Activated effector memory CD4-positive, alpha-beta T cell treated with anti-CD3 and anti-CD28 coated beads, Interleukin-2, amount 50 U/mL, for 16 hours (primary cell): ENCODE measurements around the gene TTC39B.

ENCODE experiments used
- DNase-seq: peaks from one replicate; pipeline ENCODE4 v3.0.0-alpha.2; 2020

TTC39B gene

GRCh38 chr9:15115702-15116101 is 191.3 kb downstream of the TTC39B start:
- no peak for DNase-seq

DNA sequence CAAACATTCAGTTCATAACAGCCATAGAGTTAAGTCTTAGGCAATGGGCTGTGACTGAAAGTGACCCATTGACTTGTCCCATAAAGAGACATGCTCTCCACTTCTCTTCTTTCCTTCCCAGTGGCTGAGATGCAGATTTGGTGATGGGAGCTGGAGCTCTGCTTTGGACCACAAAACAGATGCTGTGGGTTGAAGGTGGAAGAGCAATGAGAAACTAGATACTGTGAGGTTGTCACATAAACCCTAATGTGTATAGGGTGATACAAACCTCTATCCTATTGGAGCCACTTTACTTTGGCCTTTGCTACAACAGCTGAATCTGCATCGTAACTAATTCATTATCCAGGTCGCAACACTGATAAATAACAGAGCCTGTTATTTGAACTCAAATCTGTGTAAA is 192.0 kb downstream of the TTC39B start:
- no peak for DNase-seq
